ENCODE data around the gene TMOD1. TPM values are rescaled to one million over a fixed set of nuclear protein-coding genes. Genes with fewer than 3 reads are reported as not detected.

The TMOD1 gene
- total and polyA plus RNA-seq, 10 of the 15 experiments (the other 5 are each of a cell fraction or from before 2014, with no cell fraction given), result 4.0 to 44.1 (median 15.4) TPM

- peaks cover 5% of the 10 kb centered on the region; the same call in 1 of the 2 replicates for H3K4me1 ChIP-seq (ENCODE audit: control insufficient read depth, insufficient read depth, low read length)
- CTCF ChIA-PET, result interaction anchor here (0.7 to 6.0 kb wide), 6 partner anchors 15 to 129 kb away, joined by 3 to 90 read pairs (median 12); partner anchors contain the start of gene TMOD1
- H3K4me2 ChIP-seq (ENCODE audit: control insufficient read depth, insufficient read depth), result no peak overlapping the region
- H3K9me3 ChIP-seq (replicated peaks; ENCODE audit: control insufficient read depth, insufficient read depth, low read length), result no peaks in the 10 kb centered on the region; the same call in 2 of the 3 replicates
- FAIRE-seq (no peak), DNase-seq (ENCODE audit: low read depth, low spot score) (no peak), ATAC-seq (peak; percentile 42; the same call in 2 of the 3 replicates)
- no peak for TF ChIP-seq SKIL (IDR thresholded peaks at IDR 0.05; ENCODE audit: low read depth, poor library complexity, severe bottlenecking)
- TF ChIP-seq EZH2 (IDR thresholded peaks at IDR 0.05; ENCODE audit: borderline replicate concordance, control insufficient read depth, low read depth, low read length), result no peak
- TF ChIP-seq CTCF (IDR thresholded peaks at IDR 0.05 in 2 of 3, conservative IDR thresholded peaks at IDR 0.05 in 1 of 3; ENCODE audit: control insufficient read depth in 2 of 3, extremely low read depth in 1 of 3, insufficient read depth in 1 of 3, low read depth in 3 of 3, low read length in 3 of 3), result 0 out of 6 replicates have a peak, but pooled peaks of 1 of the 3 experiments have one; percentile 17
- no peak overlapping the region for H2AFZ ChIP-seq (ENCODE audit: control insufficient read depth, low read depth, low read length)
- 94% methylated on average over 2 of the region's 2 CpGs for WGBS (ENCODE audit: insufficient coverage, insufficient replicate concordance, low lambda C conversion rate, missing lambda C conversion rate)
- POLR2A ChIA-PET, result interaction anchor here (0.7 kb wide), 1 partner anchor 13 kb away, joined by 3 read pairs; no protein-coding TSS in a partner anchor
- no peak overlapping the region for H3K4me3 ChIP-seq
- no peak overlapping the region for H3K9ac ChIP-seq (ENCODE audit: control insufficient read depth, insufficient read depth, low read length)
- no TSS peak for BruUV-seq (replicated peaks)
- no peaks in the 10 kb centered on the region for H4K20me1 ChIP-seq (ENCODE audit: control insufficient read depth, insufficient read depth)
- H3K79me2 ChIP-seq (ENCODE audit: control insufficient read depth, insufficient read depth, low read length), result no peaks in the 10 kb centered on the region
- RAD21 ChIA-PET (ENCODE audit: unreplicated experiment), result interaction anchor here (2.1 kb wide), 1 partner anchor 18 kb away, joined by 6 read pairs; no protein-coding TSS in a partner anchor
- H3K27ac ChIP-seq (ENCODE audit: control insufficient read depth, insufficient read depth), result no peak overlapping the region
- SMC1A ChIA-PET (ENCODE audit: uncharacterized antibody, unreplicated experiment), result interaction anchor here (1.3 to 5.3 kb wide), 9 partner anchors 7 to 128 kb away, joined by 3 to 51 read pairs (median 7); partner anchors contain the start of gene TMOD1
- intact Hi-C loops (cut with micrococcal nuclease; ENCODE audit: unreplicated experiment) (no loop called here), in situ Hi-C loops (cut with MboI) (no loop called here)
- H3K36me3 ChIP-seq (ENCODE audit: control insufficient read depth in 2 of 2, insufficient read depth in 2 of 2, low read length in 1 of 2), result peaks cover 1 to 6% of the 10 kb centered on the region in 2 experiments; a peak in 2 of 4 replicates
- no peaks in the 10 kb centered on the region for H3K27me3 ChIP-seq (replicated peaks in 1 of 2; ENCODE audit: control insufficient read depth in 2 of 2, insufficient read depth in 2 of 2, low read length in 1 of 2)
Observed at GRCh38 chr9:97487107-97487506, 14.4 kb upstream of the TMOD1 start.
